GM18873 (cell line): ENCODE results near the gene EDAR.

ENCODE experiments used
- ATAC-seq: cut with Tn5 transposase; IDR thresholded peaks from one replicate; pipeline ENCODE4 v1.9.1; 2021; ENCODE audit warnings: mild to moderate bottlenecking, moderate library complexity, moderate number of reproducible peaks; ENCODE audit not compliant: unreplicated experiment, low FRiP score

EDAR gene

DNA sequence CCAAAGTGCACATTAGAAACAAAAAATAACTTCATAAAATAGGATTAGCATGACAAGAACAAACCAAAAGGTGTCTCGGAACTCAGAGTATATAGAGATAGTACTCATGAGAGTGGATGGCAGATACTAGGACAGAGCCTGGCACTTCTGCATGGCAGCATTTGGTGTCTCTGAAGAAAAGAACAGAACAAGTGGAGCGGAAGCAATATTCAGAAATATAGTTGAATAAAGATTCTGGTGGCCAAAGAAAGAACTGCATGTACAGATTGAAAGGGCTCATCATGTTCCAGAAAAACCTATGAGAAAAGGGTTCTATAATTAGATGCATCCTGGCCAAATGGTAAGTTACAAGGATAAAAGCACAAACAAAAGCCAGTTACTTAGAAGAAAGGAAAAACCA lies 111.5 kb downstream of the EDAR start:
- no peak for ATAC-seq

GRCh38 chr2:108870069-108870644 lies 118.9 kb downstream of the EDAR start:
- no peak for ATAC-seq

GRCh38 chr2:108869542-108869941 lies 119.5 kb downstream of the EDAR start:
- ATAC-seq, result no peak

- no peak for ATAC-seq
Observed at GRCh38 chr2:108868911-108869310, 120.1 kb downstream of the EDAR start.

- ATAC-seq, result no peak
Observed at GRCh38 chr2:108866041-108866440, 123.0 kb downstream of the EDAR start.

DNA sequence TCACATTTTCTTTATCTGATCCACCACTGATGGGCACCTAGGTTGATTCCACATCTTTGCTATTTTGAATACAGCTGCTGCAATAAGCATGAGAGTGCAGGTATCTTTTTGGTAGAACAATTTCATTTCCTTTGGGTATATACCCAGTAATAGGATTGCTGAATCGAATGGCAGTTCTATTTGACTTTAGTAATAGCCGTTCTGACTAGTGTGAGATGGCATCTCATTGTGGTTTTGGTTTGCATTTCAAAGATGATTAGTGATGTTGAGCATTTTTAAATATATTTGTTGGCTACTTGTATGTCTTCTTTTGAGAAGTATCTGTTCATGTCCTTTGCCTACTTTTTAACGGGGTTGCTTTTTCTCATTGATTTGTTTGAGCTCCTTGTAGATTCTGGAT lies 130.1 kb downstream of the EDAR start:
- ATAC-seq, result no peak

GRCh38 chr2:108855194-108855593 lies 133.8 kb downstream of the EDAR start:
- no peak for ATAC-seq

DNA sequence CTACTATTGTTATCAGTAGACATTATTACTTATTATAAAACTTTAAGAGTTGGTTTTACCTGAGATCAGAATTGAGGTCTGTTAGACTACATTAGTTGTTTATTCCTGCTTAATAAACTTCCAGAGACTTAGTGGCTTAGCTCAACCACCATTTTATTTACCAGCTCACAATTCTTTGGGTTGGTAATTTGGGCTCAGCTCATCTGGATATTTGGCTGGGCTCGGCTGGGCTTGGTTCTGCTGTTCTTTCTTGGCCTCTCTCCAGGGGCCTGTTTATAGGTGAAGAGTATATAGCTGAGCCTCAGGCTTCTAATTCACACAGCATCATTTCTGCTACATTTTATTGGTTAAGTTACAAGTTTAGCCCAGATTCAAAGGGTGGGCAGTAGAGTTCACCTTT lies 134.5 kb downstream of the EDAR start:
- ATAC-seq, result no peak

GRCh38 chr2:108853421-108853820 lies 135.6 kb downstream of the EDAR start:
- ATAC-seq, result no peak

DNA sequence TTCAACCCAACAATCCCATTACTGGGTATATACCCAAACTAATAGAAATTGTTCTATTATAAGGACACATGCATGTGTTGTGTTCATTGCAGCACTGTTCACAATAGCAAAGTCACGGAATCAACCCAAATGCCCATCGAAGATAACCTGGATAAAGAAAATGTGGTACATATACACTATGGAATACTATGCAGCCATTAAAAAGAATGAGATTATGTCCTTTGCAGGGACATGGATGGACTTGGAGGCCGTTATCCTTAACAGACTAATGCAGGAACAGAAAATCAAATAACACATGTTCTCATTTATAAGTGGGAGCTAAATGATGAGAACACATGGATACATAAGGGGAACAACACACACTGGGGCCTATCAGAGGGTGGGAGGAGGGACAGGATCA lies 136.6 kb downstream of the EDAR start:
- ATAC-seq, result no peak

DNA sequence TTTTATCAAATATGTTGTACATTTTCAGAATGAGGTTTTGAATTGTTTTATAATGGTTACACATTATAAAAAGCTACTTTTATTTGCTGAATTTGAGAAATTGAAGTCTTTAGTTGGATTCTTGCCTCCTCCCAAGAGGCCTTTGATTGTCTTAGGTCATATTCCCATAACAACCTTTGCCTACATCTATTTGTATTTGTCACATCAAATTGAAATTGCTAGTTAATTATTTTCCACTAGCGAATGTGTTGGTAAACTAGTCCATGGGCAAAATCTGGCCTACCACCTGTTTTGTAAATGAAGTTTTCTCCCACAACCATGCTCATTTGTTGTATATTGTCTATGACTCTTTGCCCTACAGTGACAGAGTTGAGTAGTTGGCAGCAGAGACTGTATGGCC lies 142.0 kb downstream of the EDAR start:
- no peak for ATAC-seq

GRCh38 chr2:108845923-108846322 lies 143.1 kb downstream of the EDAR start:
- ATAC-seq, result no peak
